Keratinocyte (primary cell): Measurements from ENCODE around the gene MYBPH.

ENCODE experiments used
- EZH2 ChIP-seq: IDR thresholded peaks from one replicate; pipeline ENCODE4 v1.6.1; 2012; ENCODE audit warnings: inconsistent platforms, mild to moderate bottlenecking, low read length, moderate library complexity
- TF ChIP-seq, protein P1 (sequence below), 3 experiments: IDR thresholded peaks in 1 of 3; conservative IDR thresholded peaks in 1 of 3; optimal IDR thresholded peaks in 1 of 3; 2 replicates in 2 of 3; 3 replicates in 1 of 3; pipeline versions ENCODE3 to v1.5.1; 2011; ENCODE audit warnings: low read length in 3 of 3, mild to moderate bottlenecking in 3 of 3, moderate library complexity in 2 of 3, control low read depth in 1 of 3, inconsistent platforms in 1 of 3; ENCODE audit not compliant: insufficient read depth in 2 of 3; ENCODE audit errors: extremely low read depth in 1 of 3

DNA sequence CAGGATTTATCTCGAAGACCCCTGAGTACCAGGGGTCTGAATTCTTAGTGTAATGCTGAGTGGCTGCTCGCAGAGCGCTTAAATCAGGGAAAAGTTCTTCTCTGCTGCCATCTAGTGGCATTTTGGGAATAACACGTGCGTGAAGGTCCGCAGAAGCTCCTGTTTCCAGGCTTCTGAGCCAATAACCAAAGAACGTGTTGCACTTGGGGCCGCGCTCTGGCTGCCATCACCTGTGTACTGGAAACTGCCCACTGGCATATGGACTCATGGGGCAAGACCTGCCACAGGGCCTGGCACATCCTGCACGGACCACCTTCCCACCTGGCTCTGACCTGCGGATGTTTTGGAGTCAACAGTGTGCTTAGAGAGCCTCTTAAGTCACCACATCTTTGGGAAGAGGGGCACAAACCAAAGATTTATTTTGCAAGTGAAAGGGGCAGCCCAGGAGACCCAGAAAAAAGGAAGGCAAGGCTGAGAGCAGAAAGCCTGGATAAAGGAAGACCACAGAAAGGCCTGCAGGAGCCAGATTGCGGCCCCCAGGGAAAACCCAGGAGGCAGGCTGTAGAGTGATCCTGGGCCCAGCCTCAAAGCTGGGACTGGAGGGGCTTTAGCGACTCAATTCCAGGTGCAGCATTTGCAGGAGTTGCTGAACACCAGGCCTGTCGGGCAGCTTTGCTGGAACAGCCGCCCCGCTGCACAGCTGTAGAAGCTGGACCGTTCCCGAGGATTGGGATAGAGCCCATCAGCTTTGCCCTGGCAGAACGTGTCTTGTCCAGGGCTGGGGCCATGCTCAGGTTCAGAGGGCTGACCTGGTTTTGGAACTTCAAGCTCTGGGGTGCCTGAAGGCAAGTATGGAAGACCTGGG, 40.9 kb upstream of the MYBPH start:
- TF ChIP-seq EZH2, result no peak
- TF ChIP-seq, protein P1, sequence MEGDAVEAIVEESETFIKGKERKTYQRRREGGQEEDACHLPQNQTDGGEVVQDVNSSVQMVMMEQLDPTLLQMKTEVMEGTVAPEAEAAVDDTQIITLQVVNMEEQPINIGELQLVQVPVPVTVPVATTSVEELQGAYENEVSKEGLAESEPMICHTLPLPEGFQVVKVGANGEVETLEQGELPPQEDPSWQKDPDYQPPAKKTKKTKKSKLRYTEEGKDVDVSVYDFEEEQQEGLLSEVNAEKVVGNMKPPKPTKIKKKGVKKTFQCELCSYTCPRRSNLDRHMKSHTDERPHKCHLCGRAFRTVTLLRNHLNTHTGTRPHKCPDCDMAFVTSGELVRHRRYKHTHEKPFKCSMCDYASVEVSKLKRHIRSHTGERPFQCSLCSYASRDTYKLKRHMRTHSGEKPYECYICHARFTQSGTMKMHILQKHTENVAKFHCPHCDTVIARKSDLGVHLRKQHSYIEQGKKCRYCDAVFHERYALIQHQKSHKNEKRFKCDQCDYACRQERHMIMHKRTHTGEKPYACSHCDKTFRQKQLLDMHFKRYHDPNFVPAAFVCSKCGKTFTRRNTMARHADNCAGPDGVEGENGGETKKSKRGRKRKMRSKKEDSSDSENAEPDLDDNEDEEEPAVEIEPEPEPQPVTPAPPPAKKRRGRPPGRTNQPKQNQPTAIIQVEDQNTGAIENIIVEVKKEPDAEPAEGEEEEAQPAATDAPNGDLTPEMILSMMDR (optimal IDR thresholded peaks at IDR 0.05 in 1 of 3, IDR thresholded peaks at IDR 0.05 in 1 of 3, conservative IDR thresholded peaks at IDR 0.05 in 1 of 3; ENCODE audit: extremely low read depth in 1 of 3, insufficient read depth in 2 of 3, low read length in 3 of 3), result peak; percentile 66 to 75 (median 72)
